PC-3 (cell line): ENCODE measurements around the gene RFTN2. TPM values are rescaled to one million over a fixed set of nuclear protein-coding genes. Genes with fewer than 3 reads are reported as not detected.
A peak's percentile ranks its signal among the peaks of the same experiment; 100 is the strongest.

Source experiments
- ATAC-seq: fragments of 200-7000 bp; cut with Tn5 transposase; 2 replicates; pipeline ENCODE4 v1.9.1; 2020; ENCODE audit warnings: mild to moderate bottlenecking, moderate library complexity
- Bru-seq: library from RNA; stranded (reverse); fragments of 400-500 nt; gene quantifications from one replicate; lab custom pipeline; 2021; lab: Mats Ljungman, UMichigan
- BruChase-seq, 2 experiments: library from RNA; stranded (reverse); fragments of 400-500 nt; gene quantifications; one replicate each; lab custom pipeline; 2021; lab: Mats Ljungman, UMichigan
- BruUV-seq: library from RNA; stranded (reverse); fragments of 400-500 nt; replicated peaks from 2 replicates; lab custom pipeline; 2021; lab: Mats Ljungman, UMichigan
- CTCF ChIA-PET: fragments of 300-600 bp; sonication (Branson Sonifier 250); formaldehyde crosslinking; loops from one replicate; lab custom pipeline; 2022; ENCODE audit warnings: antibody characterized with exemption; lab: Charles Lee
- POLR2A ChIA-PET: fragments of 300-600 bp; sonication (Branson Sonifier 250); formaldehyde crosslinking; loops from one replicate; lab custom pipeline; 2022; ENCODE audit warnings: antibody characterized with exemption; ENCODE audit not compliant: unreplicated experiment; lab: Charles Lee
- DNase-seq: peaks from one replicate; pipeline ENCODE4 v3.0.0-alpha.2; 2015
- H2AFZ ChIP-seq: fragments of 300-600 bp; sonication (generic); 2 replicates; pipeline ENCODE4 v1.6.0; 2016; ENCODE audit warnings: antibody characterized with exemption, low read length
- H3F3A ChIP-seq: fragments of 300-600 bp; sonication (generic); one replicate; pipeline ENCODE4 v1.6.0; 2017; ENCODE audit warnings: antibody characterized with exemption, low read length, control low read depth, mild to moderate bottlenecking; ENCODE audit not compliant: unreplicated experiment
- H3K27ac ChIP-seq: fragments of 300-600 bp; sonication (generic); 2 replicates; pipeline ENCODE4 v1.5.1; 2016; ENCODE audit warnings: mild to moderate bottlenecking, low read length
- H3K27me3 ChIP-seq: fragments of 300-600 bp; sonication (generic); 2 replicates; pipeline ENCODE4 v1.6.1; 2016; ENCODE audit warnings: low read length, mixed read lengths
- H3K36me3 ChIP-seq: fragments of 300-600 bp; sonication (generic); 2 replicates; pipeline ENCODE4 v1.6.1; 2016; ENCODE audit warnings: low read depth, mixed run types, low read length, mixed read lengths
- H3K4me1 ChIP-seq: fragments of 300-600 bp; sonication (generic); 2 replicates; pipeline ENCODE4 v1.5.1; 2016; ENCODE audit warnings: low read length; ENCODE audit not compliant: insufficient read depth
- H3K4me2 ChIP-seq: fragments of 300-600 bp; sonication (generic); 2 replicates; pipeline ENCODE4 v1.6.0; 2016; ENCODE audit warnings: low read length
- H3K4me3 ChIP-seq: fragments of 300-600 bp; sonication (generic); 2 replicates; pipeline ENCODE4 v1.5.1; 2016; ENCODE audit warnings: mild to moderate bottlenecking, low read length, mixed read lengths
- H3K79me2 ChIP-seq: fragments of 300-600 bp; sonication (generic); 2 replicates; pipeline ENCODE4 v1.6.1; 2017; ENCODE audit warnings: low read length, mixed read lengths
- H3K9ac ChIP-seq: fragments of 300-600 bp; sonication (generic); 2 replicates; pipeline ENCODE4 v1.6.0; 2016; ENCODE audit warnings: mild to moderate bottlenecking, low read length
- H3K9me2 ChIP-seq: fragments of 300-600 bp; sonication (generic); replicated peaks from 2 replicates; pipeline ENCODE4 v1.6.1; 2016; ENCODE audit warnings: mixed run types, low read length, mixed read lengths
- H3K9me3 ChIP-seq: fragments of 300-600 bp; sonication (generic); 2 replicates; pipeline ENCODE4 v1.6.1; 2016; ENCODE audit warnings: low read length, mixed read lengths
- H4K20me1 ChIP-seq: fragments of 300-600 bp; sonication (generic); 2 replicates; pipeline ENCODE4 v1.6.1; 2016; ENCODE audit warnings: low read length, mixed read lengths
- CTCF ChIP-seq: fragments of 300-600 bp; sonication (generic); conservative IDR thresholded peaks from 2 replicates; pipeline ENCODE4 v1.5.1; 2017; ENCODE audit warnings: antibody characterized with exemption, low read depth, mild to moderate bottlenecking, low read length
- EZH2 ChIP-seq: fragments of 300-600 bp; sonication (generic); IDR thresholded peaks from one replicate; pipeline ENCODE4 v1.6.1; 2017; ENCODE audit warnings: antibody characterized with exemption, mild to moderate bottlenecking, low read length; ENCODE audit not compliant: unreplicated experiment
- EZH2phosphoT487 ChIP-seq: fragments of 300-600 bp; sonication (generic); IDR thresholded peaks from 2 replicates; pipeline ENCODE4 v1.6.1; 2018; ENCODE audit warnings: mild to moderate bottlenecking, antibody characterized with exemption, low read length, borderline replicate concordance
- intact Hi-C: fragments of 100-400 bp; cut with micrococcal nuclease; formaldehyde crosslinking; loops from 2 replicates; pipeline ENCODE4 v1.9.0; 2023
- long read RNA-seq: library from polyadenylated mRNA; unstranded; transcript quantifications from one replicate; pipeline ENCODE4 v2.0.0, GENCODE V29; 2021; ENCODE audit not compliant: unreplicated experiment
- total RNA-seq: library from RNA; depleted of rRNA; stranded (reverse); fragments of >200 nt; gene quantifications from 2 replicates; pipeline ENCODE4 v1.2.3, GENCODE V29; 2014; rRNA removed

Gene RFTN2
- total RNA-seq (0.07 TPM in 1 of 2 replicates, not detected in the other), Bru-seq, nascent RNA (percentile 34 among the genes with signal in this experiment), BruChase-seq, experiment 1, labeled RNA remaining after a 6-hour chase (percentile 24 among the genes with signal in this experiment), BruChase-seq, experiment 2, labeled RNA remaining after a 2-hour chase (percentile 41 among the genes with signal in this experiment)
- long read RNA-seq, partial matches to known transcripts, result 1 of 8 reads
- long read RNA-seq, other reads (novel, unspliced or antisense), result 7 of 8 reads

- no peaks in the 10 kb centered on the region for H4K20me1 ChIP-seq
- H2AFZ ChIP-seq, result no peak within 1 kb of the TSS
- no TSS peak for BruUV-seq
- H3K9me2 ChIP-seq, result no peaks in the 10 kb centered on the region
- no peak within 1 kb of the TSS for H3K27ac ChIP-seq
- TF ChIP-seq EZH2, result no peak
- no peak for TF ChIP-seq EZH2phosphoT487
- TF ChIP-seq CTCF, result no peak
- ChIA-PET POLR2A (no interaction called here), CTCF (no interaction called here)
- no peak within 1 kb of the TSS for H3K9ac ChIP-seq
- H3K79me2 ChIP-seq, result no peaks in the 10 kb centered on the region
- no peaks in the 10 kb centered on the region for H3K27me3 ChIP-seq
- DNase-seq (no peak), ATAC-seq (no peak)
- no peaks in the 10 kb centered on the region for H3K36me3 ChIP-seq
- H3K9me3 ChIP-seq, result no peaks in the 10 kb centered on the region
- H3F3A ChIP-seq, result no peaks in the 10 kb centered on the region
- peaks cover 6% of the 10 kb centered on the region for H3K4me1 ChIP-seq
- no peak within 1 kb of the TSS for H3K4me3 ChIP-seq
- H3K4me2 ChIP-seq, result no peak within 1 kb of the TSS
- intact Hi-C loops, result no loop called here
These were observed at the start of gene RFTN2 for GRCh38 chr2:197675246-197675645. RFTN2 (minus strand) TSS chr2:197675587; CDS start chr2:197675458, 129 bp downstream.

- peaks cover 15% of the 10 kb centered on the region for H3K79me2 ChIP-seq
- intact Hi-C loops, result no loop called here
- TF ChIP-seq EZH2phosphoT487, result no peak
- TF ChIP-seq EZH2, result no peak
- TF ChIP-seq CTCF, result no peak
- no peaks in the 10 kb centered on the region for H3K4me1 ChIP-seq
- ChIA-PET POLR2A (interaction anchor here (0.6 kb wide), 1 partner anchor 209 kb away, joined by 3 read pairs; no protein-coding TSS in a partner anchor), CTCF (no interaction called here)
- H3K27me3 ChIP-seq, result no peaks in the 10 kb centered on the region
- no peaks in the 10 kb centered on the region for H3K9me3 ChIP-seq
- no peak overlapping the region for H3K4me2 ChIP-seq
- H3K4me3 ChIP-seq, result no peak overlapping the region
- no peak overlapping the region for H2AFZ ChIP-seq
- H3K27ac ChIP-seq, result no peak overlapping the region
- H3K9ac ChIP-seq, result no peak overlapping the region
- H3F3A ChIP-seq, result no peaks in the 10 kb centered on the region
- no peak for ATAC-seq
- 0 out of 2 replicates have a peak, but pooled peaks cover 7% of the 10 kb centered on the region for H3K36me3 ChIP-seq
- BruUV-seq, result no TSS peak
- no peaks in the 10 kb centered on the region for H4K20me1 ChIP-seq
- H3K9me2 ChIP-seq, result no peaks in the 10 kb centered on the region
- DNase-seq, result no peak
These were observed 42.5 kb upstream of the RFTN2 start for GRCh38 chr2:197717863-197718262.

- ChIA-PET POLR2A (no interaction called here), CTCF (no interaction called here)
- peaks cover 8% of the 10 kb centered on the region for H3K4me1 ChIP-seq
- intact Hi-C loops, result no loop called here
- H3K4me3 ChIP-seq, result no peak overlapping the region
- H3F3A ChIP-seq, result no peaks in the 10 kb centered on the region
- no peaks in the 10 kb centered on the region for H3K9me2 ChIP-seq
- H3K27ac ChIP-seq, result no peak overlapping the region
- H3K27me3 ChIP-seq, result no peaks in the 10 kb centered on the region
- no peaks in the 10 kb centered on the region for H3K9me3 ChIP-seq
- H3K79me2 ChIP-seq, result peaks cover 57% of the 10 kb centered on the region
- ATAC-seq, result no peak
- no peak overlapping the region for H3K9ac ChIP-seq
- H2AFZ ChIP-seq, result no peak overlapping the region
- TF ChIP-seq CTCF (no peak), EZH2 (no peak), EZH2phosphoT487 (no peak)
- no peak overlapping the region for H3K4me2 ChIP-seq
- peaks cover 18% of the 10 kb centered on the region for H4K20me1 ChIP-seq
- peaks cover 20% of the 10 kb centered on the region for H3K36me3 ChIP-seq
- no peak for DNase-seq
- no TSS peak for BruUV-seq
These were observed 37.9 kb upstream of the RFTN2 start for GRCh38 chr2:197713271-197713670.
